ENCODE data around the gene VAC14. TPM values are rescaled to one million over a fixed set of nuclear protein-coding genes. Genes with fewer than 3 reads are reported as not detected.

VAC14 gene
- total RNA-seq, 4 donors from 2014 or later, result 18.6 to 32.2 (median 25.9) TPM

GRCh38 chr16:70757183-70757582 is 43.8 kb downstream of the VAC14 start:
- no peak for DNase-seq
- H3K4me1 ChIP-seq, result peaks cover 18 to 86% (median 47%) of the 10 kb centered on the region in 3 donors

GRCh38 chr16:70756071-70756470 is 44.9 kb downstream of the VAC14 start:
- TF ChIP-seq CTCF (IDR thresholded peaks at IDR 0.05), result no peak
- peak in 1 of 4 donors; percentile 21 for TF ChIP-seq POLR2A (IDR thresholded peaks at IDR 0.05)
- Histone ChIP-seq H3K4me3 (no peak overlapping the region), H3K9me3 (no peaks in the 10 kb centered on the region), H3K27me3 (no peaks in the 10 kb centered on the region), H3K27ac (peak overlapping the region; percentile 58 to 85 (median 81)), H3K36me3 (peaks cover 0 to 48% (median under 1%) of the 10 kb centered on the region in 3 donors), H3K4me1 (peaks cover 18 to 91% (median 58%) of the 10 kb centered on the region in 3 donors)
- intact Hi-C loops (cut with DNase I), result no loop called here
- WGBS, 2 donors, result 40 to 56% methylated on average over 1 to 3 of the region's 8 CpGs
- no peak for DNase-seq

More at GRCh38 chr16:70757183-70757582, 43.8 kb downstream of the VAC14 start:
- TF ChIP-seq POLR2A (IDR thresholded peaks at IDR 0.05), result no peak
- TF ChIP-seq CTCF (IDR thresholded peaks at IDR 0.05), result no peak
- 96 to 97% methylated on average over 6 to 9 of the region's 9 CpGs for WGBS, 2 donors
- Histone ChIP-seq H3K9me3 (no peaks in the 10 kb centered on the region), H3K27me3 (no peaks in the 10 kb centered on the region), H3K27ac (no peak overlapping the region), H3K4me3 (no peak overlapping the region), H3K36me3 (peaks cover 3 to 53% (median 9%) of the 10 kb centered on the region in 3 donors)
- intact Hi-C loops (cut with DNase I), result no loop called here

GRCh38 chr16:70754851-70755600 is 45.9 kb downstream of the VAC14 start:
- DNase-seq, result no peak
- Histone ChIP-seq H3K4me1 (peaks cover 25 to 91% (median 64%) of the 10 kb centered on the region in 3 donors), H3K27ac (peak overlapping the region in 2 of 4 donors; percentile 82 to 85), H3K36me3 (peaks cover 0 to 48% (median 0%) of the 10 kb centered on the region in 3 donors), H3K9me3 (no peaks in the 10 kb centered on the region), H3K27me3 (no peaks in the 10 kb centered on the region), H3K4me3 (no peak overlapping the region)
- WGBS, 2 donors, result 64 to 94% methylated on average over 5 to 10 of the region's 12 CpGs
- intact Hi-C loops (cut with DNase I), result no loop called here
- no peak for TF ChIP-seq POLR2A (IDR thresholded peaks at IDR 0.05)

- Histone ChIP-seq H3K9me3 (no peaks in the 10 kb centered on the region), H3K27ac (peak overlapping the region in 2 of 4 donors; percentile 69 to 83), H3K27me3 (no peaks in the 10 kb centered on the region), H3K4me1 (peaks cover 32 to 91% (median 64%) of the 10 kb centered on the region in 3 donors), H3K4me3 (no peak overlapping the region), H3K36me3 (peaks cover 0 to 47% (median 0%) of the 10 kb centered on the region in 3 donors)
- no peak for TF ChIP-seq CTCF (IDR thresholded peaks at IDR 0.05)
- TF ChIP-seq POLR2A (IDR thresholded peaks at IDR 0.05), result no peak
- no peak for DNase-seq
- intact Hi-C loops (cut with DNase I), result no loop called here
- WGBS, 2 donors, result 100% methylated on average over 1 of the region's 11 CpGs; no CpG with 5 or more reads in 1 of the 2 donors
Observed at GRCh38 chr16:70754371-70754770, 46.6 kb downstream of the VAC14 start.

GRCh38 chr16:70753694-70754325 is 47.1 kb downstream of the VAC14 start:
- intact Hi-C loops (cut with DNase I), result no loop called here
- Histone ChIP-seq H3K27me3 (no peaks in the 10 kb centered on the region), H3K4me3 (no peak overlapping the region), H3K9me3 (no peaks in the 10 kb centered on the region), H3K27ac (peak overlapping the region; percentile 25 to 83 (median 64)), H3K36me3 (peaks cover 0 to 41% (median 0%) of the 10 kb centered on the region in 3 donors), H3K4me1 (peaks cover 32 to 91% (median 69%) of the 10 kb centered on the region in 3 donors)
- TF ChIP-seq POLR2A (IDR thresholded peaks at IDR 0.05), result no peak
- no peak for DNase-seq
- WGBS, 2 donors, result 29 to 100% methylated on average over 2 to 3 of the region's 8 CpGs

GRCh38 chr16:70753228-70753627 is 47.7 kb downstream of the VAC14 start:
- intact Hi-C loops (cut with DNase I), result no loop called here
- Histone ChIP-seq H3K9me3 (no peaks in the 10 kb centered on the region), H3K36me3 (peaks cover 0 to 36% (median 0%) of the 10 kb centered on the region in 3 donors), H3K4me3 (no peak overlapping the region), H3K4me1 (peaks cover 38 to 96% (median 74%) of the 10 kb centered on the region in 3 donors), H3K27ac (peak overlapping the region; percentile 25 to 83 (median 64)), H3K27me3 (no peaks in the 10 kb centered on the region)
- 33 to 100% methylated on average over 1 to 4 of the region's 6 CpGs for WGBS, 2 donors
- TF ChIP-seq CTCF (IDR thresholded peaks at IDR 0.05) (no peak), POLR2A (IDR thresholded peaks at IDR 0.05) (no peak)
- DNase-seq, result no peak

Measured in esophagus squamous epithelium (tissue), 5 donors.